ENCODE results near the gene NME3.
A peak's percentile ranks its signal among the peaks of the same experiment; 100 is the strongest.

NME3 gene

GRCh38 chr16:1784977-1785845, 13.9 kb upstream of the NME3 start:
- H3K4me3 ChIP-seq = no peak overlapping the region
- peak overlapping the region in 1 of 11 experiments; percentile 3; a peak in 3 of 22 replicates for H3K4me2 ChIP-seq
- H3K27me3 ChIP-seq = no peaks in the 10 kb centered on the region
- H3K9me3 ChIP-seq (replicated peaks in 1 of 11) = no peaks in the 10 kb centered on the region
- H3K36me3 ChIP-seq = peaks cover 56 to 71% (median 62%) of the 10 kb centered on the region in 11 experiments
- TF ChIP-seq Cebpa-rat (IDR thresholded peaks at IDR 0.05) = no peak
- H3K27ac ChIP-seq = no peak overlapping the region
- H3K4me1 ChIP-seq = peaks cover 21 to 31% (median 23%) of the 10 kb centered on the region in 10 experiments
- H3K9ac ChIP-seq = peak overlapping the region in 7 of 11 experiments; percentile 5 to 89 (median 17); a peak in 4 of 22 replicates
- peaks cover 36 to 93% (median 86%) of the 10 kb centered on the region in 11 experiments; a peak in 21 of 22 replicates for H4K20me1 ChIP-seq

- Histone ChIP-seq H3K9me3 (replicated peaks in 1 of 11) (no peaks in the 10 kb centered on the region), H3K4me3 (peak within 1 kb of the TSS; percentile 78 to 99 (median 88)), H4K20me1 (peaks cover 61 to 91% (median 86%) of the 10 kb centered on the region in 11 experiments), H3K36me3 (peaks cover 51 to 71% (median 57%) of the 10 kb centered on the region in 11 experiments), H3K27ac (peak within 1 kb of the TSS; percentile 54 to 91 (median 83); a peak in 21 of 22 replicates), H3K27me3 (no peaks in the 10 kb centered on the region), H3K4me1 (peaks cover 21 to 40% (median 23%) of the 10 kb centered on the region in 10 experiments), H3K9ac (peak within 1 kb of the TSS; percentile 83 to 95 (median 89)), H3K4me2 (peak within 1 kb of the TSS; percentile 83 to 99 (median 96))
- no peak for TF ChIP-seq Cebpa-rat (IDR thresholded peaks at IDR 0.05)
These were observed 11.3 kb upstream of the NME3 start, which contains the start of the genes NUBP2 and SPSB3 for GRCh38 chr16:1782408-1783264. TSS of gene NUBP2 (plus strand) at chr16:1782960. CDS start at chr16:1783021, 61 bp downstream. TSS of gene SPSB3 (minus strand) at chr16:1782571. CDS start at chr16:1781483, 1,088 bp downstream.

- TF ChIP-seq Cebpa-rat (IDR thresholded peaks at IDR 0.05) = no peak
- Histone ChIP-seq H4K20me1 (peaks cover 63 to 91% (median 86%) of the 10 kb centered on the region in 11 experiments), H3K9ac (peak overlapping the region; percentile 83 to 95 (median 88)), H3K4me2 (peak overlapping the region; percentile 83 to 99 (median 95)), H3K36me3 (peaks cover 51 to 71% (median 57%) of the 10 kb centered on the region in 11 experiments), H3K4me1 (peaks cover 22 to 40% (median 27%) of the 10 kb centered on the region in 10 experiments), H3K9me3 (replicated peaks in 1 of 11) (no peaks in the 10 kb centered on the region), H3K27ac (peak overlapping the region; percentile 54 to 86 (median 80); a peak in 21 of 22 replicates), H3K4me3 (peak overlapping the region; percentile 78 to 99 (median 88)), H3K27me3 (no peaks in the 10 kb centered on the region)
These were observed 10.5 kb upstream of the NME3 start for GRCh38 chr16:1781758-1782407.

- TF ChIP-seq Cebpa-rat (IDR thresholded peaks at IDR 0.05) = no peak
- H3K9me3 ChIP-seq (replicated peaks in 1 of 11) = no peaks in the 10 kb centered on the region
- H3K27ac ChIP-seq = peak overlapping the region; percentile 54 to 86 (median 80); a peak in 21 of 22 replicates
- H3K36me3 ChIP-seq = peaks cover 51 to 71% (median 57%) of the 10 kb centered on the region in 11 experiments
- H3K9ac ChIP-seq = peak overlapping the region; percentile 83 to 95 (median 88)
- peaks cover 22 to 40% (median 29%) of the 10 kb centered on the region in 10 experiments for H3K4me1 ChIP-seq
- H3K4me3 ChIP-seq = peak overlapping the region; percentile 78 to 99 (median 88)
- H4K20me1 ChIP-seq = peaks cover 63 to 91% (median 85%) of the 10 kb centered on the region in 11 experiments
- peak overlapping the region; percentile 83 to 99 (median 95) for H3K4me2 ChIP-seq
- H3K27me3 ChIP-seq = no peaks in the 10 kb centered on the region
These were observed 9.9 kb upstream of the NME3 start for GRCh38 chr16:1781254-1781653.

- peak overlapping the region in 1 of 11 experiments; percentile 81; a peak in 1 of 22 replicates for H3K27ac ChIP-seq
- H3K4me2 ChIP-seq = peak overlapping the region; percentile 83 to 99 (median 95); a peak in 21 of 22 replicates
- H3K9ac ChIP-seq = peak overlapping the region in 10 of 11 experiments; percentile 83 to 95 (median 88); a peak in 15 of 22 replicates
These were observed 9.3 kb upstream of the NME3 start for GRCh38 chr16:1780677-1781072.

GRCh38 chr16:1779741-1780676, 8.7 kb upstream of the NME3 start:
- Histone ChIP-seq H3K4me1 (peaks cover 26 to 51% (median 39%) of the 10 kb centered on the region in 10 experiments), H3K4me3 (no peak overlapping the region), H3K4me2 (peak overlapping the region in 1 of 11 experiments; percentile 99; a peak in 2 of 22 replicates), H3K27me3 (no peaks in the 10 kb centered on the region), H3K27ac (no peak overlapping the region), H4K20me1 (peaks cover 68 to 91% (median 83%) of the 10 kb centered on the region in 11 experiments), H3K9ac (peak overlapping the region in 8 of 11 experiments; percentile 15 to 95 (median 88); a peak in 8 of 22 replicates), H3K36me3 (peaks cover 51 to 71% (median 58%) of the 10 kb centered on the region in 11 experiments), H3K9me3 (replicated peaks in 1 of 11) (no peaks in the 10 kb centered on the region)
- no peak for TF ChIP-seq Cebpa-rat (IDR thresholded peaks at IDR 0.05)

More at GRCh38 chr16:1780677-1781072, 9.3 kb upstream of the NME3 start:
- Histone ChIP-seq H3K4me3 (peak overlapping the region in 8 of 10 experiments; percentile 83 to 99 (median 90); a peak in 5 of 20 replicates), H3K9me3 (replicated peaks in 1 of 11) (no peaks in the 10 kb centered on the region), H3K27me3 (no peaks in the 10 kb centered on the region), H4K20me1 (peaks cover 63 to 91% (median 84%) of the 10 kb centered on the region in 11 experiments), H3K4me1 (peaks cover 22 to 44% (median 35%) of the 10 kb centered on the region in 10 experiments), H3K36me3 (peaks cover 51 to 71% (median 57%) of the 10 kb centered on the region in 11 experiments)
- no peak for TF ChIP-seq Cebpa-rat (IDR thresholded peaks at IDR 0.05)

GRCh38 chr16:1779234-1779701, 7.9 kb upstream of the NME3 start:
- Histone ChIP-seq H3K27me3 (no peaks in the 10 kb centered on the region), H3K9me3 (replicated peaks in 1 of 11) (no peaks in the 10 kb centered on the region), H3K27ac (no peak overlapping the region), H3K4me1 (peaks cover 30 to 51% (median 45%) of the 10 kb centered on the region in 10 experiments), H3K9ac (peak overlapping the region in 7 of 11 experiments; percentile 1 to 36 (median 26); a peak in 9 of 22 replicates), H3K4me2 (no peak overlapping the region), H4K20me1 (peaks cover 75 to 91% (median 84%) of the 10 kb centered on the region in 11 experiments), H3K36me3 (peaks cover 48 to 70% (median 60%) of the 10 kb centered on the region in 11 experiments), H3K4me3 (no peak overlapping the region)
- no peak for TF ChIP-seq Cebpa-rat (IDR thresholded peaks at IDR 0.05)

All from BLaER1 treated with 17β-estradiol and CSF1 and Interleukin-3, amounts not matched to agents 10 nM and 100 nM (cell line).